ENCODE results near the gene BNC2. TPM values are rescaled to one million over a fixed set of nuclear protein-coding genes. Genes with fewer than 3 reads are reported as not detected.
A peak's percentile ranks its signal among the peaks of the same experiment; 100 is the strongest.

Gene BNC2
- total RNA-seq, 1 donor from 2014 or later: 4.3 TPM

DNA sequence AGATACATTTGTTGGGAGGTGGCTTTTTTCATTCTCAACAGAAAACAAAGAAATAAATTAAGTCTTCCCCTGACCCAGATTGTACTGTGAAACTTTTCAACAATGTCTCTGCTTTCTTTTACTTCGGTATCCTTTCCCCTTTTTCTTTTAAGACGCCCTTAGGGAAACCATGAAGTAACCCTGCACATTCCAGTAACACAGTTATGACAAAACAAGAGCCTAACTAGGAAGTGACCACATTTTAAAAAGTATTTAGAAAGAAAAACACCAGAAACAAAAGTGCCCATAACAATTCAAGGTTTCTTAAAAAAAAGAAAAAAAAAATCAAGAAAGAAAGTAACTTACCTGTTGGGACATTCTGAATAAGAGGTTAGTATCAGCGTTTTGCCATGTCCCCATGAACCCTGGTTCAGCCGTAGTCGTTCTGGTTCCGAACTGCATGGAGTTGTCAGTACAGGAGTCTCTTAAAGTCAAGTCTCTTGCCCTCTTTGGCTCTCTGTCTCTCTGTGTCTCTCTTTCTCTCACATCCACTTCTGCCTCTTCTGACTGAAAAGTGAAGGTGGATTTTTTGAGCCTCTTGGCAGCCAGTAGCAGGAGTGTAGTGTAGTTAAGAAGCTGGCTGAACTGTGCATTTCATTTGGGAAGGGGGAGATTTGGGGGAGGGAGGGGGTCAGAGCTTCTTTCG, 142.9 kb downstream of the BNC2 start:
- ATAC-seq (no peak), DNase-seq (ENCODE audit: missing footprints) (peak; percentile 37)
- intact Hi-C loops (cut with DNase I): loop anchor here (5.0 kb wide), 1 partner anchor 140 kb away; no protein-coding TSS in a partner anchor

DNA sequence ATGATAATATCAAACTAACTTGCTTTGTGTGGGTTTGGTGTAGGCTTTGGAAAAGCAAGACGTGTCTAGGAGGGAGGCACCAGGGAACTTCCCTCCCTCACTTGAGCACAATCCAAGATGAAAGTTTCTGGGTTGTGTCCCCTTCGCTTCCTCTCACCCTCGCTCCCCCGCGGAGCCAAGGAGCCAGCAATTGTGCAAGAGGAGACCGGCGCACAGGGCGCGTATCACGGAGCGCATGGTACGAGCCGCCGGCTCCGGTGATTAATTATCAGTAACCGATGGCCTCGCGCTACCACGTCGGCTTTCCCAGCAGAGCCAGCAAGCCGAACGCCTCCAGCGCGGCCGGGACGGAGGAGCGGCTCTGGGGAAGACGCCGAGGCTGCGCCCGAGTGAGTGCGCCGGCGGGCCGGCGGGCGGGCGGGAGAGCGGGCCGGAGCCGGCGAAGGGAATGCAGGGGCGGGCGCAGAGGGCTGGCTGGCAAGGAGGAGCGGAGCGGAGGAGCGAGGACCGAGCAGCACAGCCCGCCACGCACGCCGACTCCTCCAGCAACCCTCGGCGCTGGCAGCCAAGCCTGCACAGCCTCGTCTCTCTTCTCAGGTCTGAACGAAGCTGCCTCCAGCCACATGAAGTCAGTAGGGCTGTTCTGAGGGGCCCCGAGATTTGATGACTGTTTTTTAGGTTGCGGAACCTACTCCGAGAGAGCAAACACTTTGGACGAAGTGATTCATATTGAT, 143.6 kb downstream of the BNC2 start:
- DNase-seq (ENCODE audit: missing footprints) (peak; percentile 88), ATAC-seq (peak; percentile 89)
- intact Hi-C loops (cut with DNase I): loop anchor here (5.0 kb wide), 1 partner anchor 140 kb away; no protein-coding TSS in a partner anchor

DNA sequence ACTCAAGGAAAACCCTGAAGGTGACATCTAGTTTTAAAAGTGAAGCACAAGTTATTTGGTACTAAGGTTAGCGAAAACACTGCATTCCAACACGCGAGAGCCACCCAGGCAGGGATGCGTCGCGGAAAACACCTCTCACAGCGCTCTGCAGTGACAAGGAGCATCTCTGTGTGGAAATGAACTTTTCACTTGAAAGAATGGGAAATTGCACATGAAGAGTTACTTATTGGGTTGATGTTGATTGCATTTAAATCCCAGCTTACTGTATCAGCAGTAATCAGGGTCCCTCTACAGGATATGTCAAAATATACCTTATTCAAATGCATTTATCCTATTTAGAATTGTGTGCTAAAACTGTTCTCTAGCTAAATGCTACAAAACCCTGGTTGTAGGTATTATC, 144.4 kb downstream of the BNC2 start:
- ATAC-seq (no peak), DNase-seq (ENCODE audit: missing footprints) (no peak)
- intact Hi-C loops (cut with DNase I): loop anchor here (5.0 kb wide), 1 partner anchor 141 kb away; no protein-coding TSS in a partner anchor

DNA sequence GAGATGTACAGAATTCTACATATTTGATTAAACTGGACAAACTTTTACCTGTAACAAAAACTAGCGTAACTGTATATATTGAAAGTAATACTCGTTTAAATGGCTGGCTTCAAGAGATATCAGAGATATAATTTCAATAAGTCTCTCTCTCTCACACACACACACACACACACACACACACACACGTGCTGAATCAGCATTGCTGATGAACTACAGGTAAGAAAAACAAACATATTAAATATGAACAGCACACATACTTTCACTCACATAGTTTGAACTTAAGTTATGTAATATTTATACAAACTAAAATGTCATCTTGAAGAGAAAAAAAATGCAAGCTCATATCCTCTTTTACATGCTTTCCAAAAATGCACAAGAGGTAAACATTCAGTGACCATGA, 145.4 kb downstream of the BNC2 start:
- intact Hi-C loops (cut with DNase I): loop anchor here (5.0 kb wide), 1 partner anchor 142 kb away; no protein-coding TSS in a partner anchor
- ATAC-seq (no peak), DNase-seq (ENCODE audit: missing footprints) (no peak)

DNA sequence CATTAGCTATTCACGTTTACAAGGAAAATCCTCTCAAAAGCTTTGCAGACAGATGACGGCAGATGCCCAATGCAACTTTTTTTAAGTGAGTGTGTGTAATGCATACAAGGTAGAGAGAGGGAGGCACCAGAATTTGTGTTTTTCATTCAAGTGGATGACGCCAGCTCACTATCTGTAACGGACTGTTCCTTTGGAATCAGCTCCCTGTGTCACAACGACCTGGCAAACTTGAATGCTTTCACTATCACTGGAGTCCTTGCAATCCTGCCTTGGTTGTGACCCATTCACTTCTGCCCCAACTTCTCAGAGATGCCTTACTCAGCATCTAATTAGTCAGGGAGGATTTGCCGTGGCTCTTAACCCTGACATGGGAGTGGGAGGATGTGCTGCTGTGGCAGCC, 148.5 kb downstream of the BNC2 start:
- DNase-seq (ENCODE audit: missing footprints) (peak; percentile 33), ATAC-seq (peak; percentile 84)
- intact Hi-C loops (cut with DNase I): no loop called here

DNA sequence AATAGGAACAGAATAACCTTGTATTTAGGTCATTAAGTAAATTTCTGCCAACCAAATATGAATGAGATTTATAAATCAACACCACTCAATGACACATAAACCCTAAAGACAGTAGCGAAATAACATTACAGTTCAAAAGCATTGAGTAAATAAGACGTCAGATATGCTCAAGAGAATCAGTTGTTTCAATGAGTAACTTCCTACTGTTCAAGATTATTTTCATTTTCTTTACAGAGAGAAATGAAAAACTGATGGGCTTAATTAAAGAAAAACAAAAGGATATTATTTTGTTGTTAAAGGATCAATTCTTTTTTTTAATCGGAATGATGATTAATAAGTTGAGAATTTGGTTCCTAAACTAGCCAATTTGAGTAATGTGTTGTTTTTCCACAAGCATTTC, 150.1 kb downstream of the BNC2 start:
- no peak for DNase-seq (ENCODE audit: missing footprints)
- intact Hi-C loops (cut with DNase I): no loop called here
- ATAC-seq: no peak

DNA sequence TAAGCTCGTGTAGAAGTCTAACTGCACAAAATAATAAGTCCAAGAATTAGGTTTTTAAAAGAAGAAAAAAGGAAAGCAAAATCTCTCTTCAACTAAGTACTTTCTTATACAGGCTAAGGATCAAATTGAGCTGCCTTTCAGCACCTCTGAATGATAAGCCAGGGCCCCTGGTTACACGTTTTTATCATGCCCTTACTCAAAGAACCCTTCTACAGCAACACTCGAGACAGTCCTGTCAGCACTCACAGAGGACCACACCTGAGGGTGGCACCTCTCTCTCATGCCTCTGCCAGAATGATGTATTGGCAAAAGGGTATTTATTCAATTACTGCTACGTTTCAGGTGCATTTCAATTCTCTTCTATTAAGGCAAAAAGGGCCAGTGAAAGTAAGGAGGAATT, 150.5 kb downstream of the BNC2 start:
- no peak for ATAC-seq
- no peak for DNase-seq (ENCODE audit: missing footprints)
- intact Hi-C loops (cut with DNase I): no loop called here

DNA sequence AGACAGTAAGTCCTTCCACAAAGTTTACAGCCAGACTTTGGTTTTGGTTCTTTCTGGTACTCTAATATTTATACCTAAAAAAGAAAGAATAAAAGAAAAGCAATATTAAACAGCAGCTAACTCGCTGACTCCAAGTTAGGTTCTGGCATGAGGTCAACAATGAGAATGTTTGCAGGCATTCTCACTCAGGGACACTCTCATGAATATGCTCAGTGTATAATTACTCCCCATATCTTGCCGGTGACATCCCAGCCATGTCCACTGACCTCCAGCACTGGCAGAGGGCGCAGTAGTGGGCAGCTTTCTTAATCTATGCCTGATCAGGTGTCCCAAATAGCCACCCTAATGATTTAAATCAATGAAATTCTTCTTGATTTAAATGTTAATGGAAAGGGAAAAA, 151.5 kb downstream of the BNC2 start:
- intact Hi-C loops (cut with DNase I): no loop called here
- ATAC-seq: no peak

DNA sequence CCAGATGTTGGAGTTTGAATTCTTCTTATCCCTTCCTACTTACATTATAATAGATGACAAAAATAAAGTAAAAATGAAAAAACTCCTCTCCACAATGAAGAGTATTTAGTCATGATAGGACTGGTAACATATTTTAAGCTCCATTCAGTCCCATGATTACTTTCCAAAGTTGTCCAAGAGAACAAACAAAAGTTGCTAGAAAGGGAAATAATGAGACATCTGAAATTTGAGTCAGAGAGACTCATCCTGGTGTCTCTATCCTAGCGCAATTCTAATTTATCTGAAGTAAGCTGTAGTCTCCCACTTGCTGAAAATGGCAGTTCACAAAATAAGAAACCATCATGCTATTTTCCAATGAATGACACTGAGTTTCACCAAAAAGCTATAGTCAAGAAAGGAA, 152.2 kb downstream of the BNC2 start:
- no peak for ATAC-seq
- intact Hi-C loops (cut with DNase I): no loop called here

More for the DNA sequence above, 151.5 kb downstream of the BNC2 start:
- DNase-seq (ENCODE audit: missing footprints): no peak

DNA sequence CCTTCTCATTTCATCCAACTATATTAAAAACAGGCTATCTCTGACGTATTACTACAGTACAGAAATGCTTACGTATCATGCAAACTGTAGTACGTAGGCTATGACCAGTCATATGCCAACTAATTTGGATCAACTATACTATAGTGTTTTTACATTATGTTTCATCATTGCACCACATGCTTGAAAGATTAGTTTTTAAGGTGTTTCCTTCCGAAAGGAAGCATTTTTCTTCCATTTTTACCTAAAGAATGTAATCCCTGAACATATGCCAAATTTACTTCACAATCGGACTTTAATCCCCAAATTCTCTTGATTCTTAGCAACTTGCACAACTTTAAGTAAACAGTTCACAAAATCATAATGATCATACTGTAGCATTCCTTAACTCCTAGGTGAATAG, 153.9 kb downstream of the BNC2 start:
- DNase-seq (ENCODE audit: missing footprints) (no peak), ATAC-seq (no peak)
- intact Hi-C loops (cut with DNase I): no loop called here

More for the DNA sequence above, 152.2 kb downstream of the BNC2 start:
- DNase-seq (ENCODE audit: missing footprints): no peak

DNA sequence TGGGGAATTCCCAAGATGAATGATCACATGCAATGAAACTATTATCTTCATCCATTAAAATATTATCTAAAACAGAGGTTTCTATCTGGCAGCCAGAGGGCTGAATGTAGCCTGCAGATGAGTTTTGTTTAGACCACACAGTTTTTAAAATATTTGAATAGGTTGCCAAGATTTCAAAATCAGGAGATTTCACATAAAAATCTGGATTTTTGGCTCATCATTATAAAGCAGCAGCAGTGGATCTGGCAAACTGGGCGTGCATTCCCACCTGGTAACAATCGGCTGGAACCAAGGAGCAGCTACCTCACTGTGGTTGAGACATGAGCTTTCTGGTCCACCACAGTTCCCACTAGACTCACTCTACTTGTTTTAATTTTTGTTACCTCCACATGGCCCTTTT, 155.1 kb downstream of the BNC2 start:
- intact Hi-C loops (cut with DNase I): no loop called here
- ATAC-seq (no peak), DNase-seq (ENCODE audit: missing footprints) (no peak)

DNA sequence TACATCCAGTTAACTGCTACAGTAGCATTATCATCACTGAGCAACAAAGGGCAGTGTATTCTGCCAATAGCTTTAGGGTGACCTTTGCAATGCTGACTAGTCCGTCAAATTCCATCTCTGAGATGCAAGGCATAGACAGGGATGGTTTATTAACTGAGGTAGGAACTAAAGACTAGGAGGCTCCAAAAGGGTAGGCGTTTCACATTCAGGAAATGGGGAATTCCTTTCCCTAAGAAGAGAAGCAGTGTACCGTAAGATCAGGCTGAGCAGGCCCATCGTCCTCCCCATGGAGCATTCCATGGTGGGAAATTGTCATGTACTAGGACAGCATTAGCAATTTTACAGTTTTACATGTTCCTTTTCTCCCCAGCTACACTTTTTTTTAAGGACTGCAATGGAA, 157.7 kb downstream of the BNC2 start:
- ATAC-seq (no peak), DNase-seq (ENCODE audit: missing footprints) (no peak)
- intact Hi-C loops (cut with DNase I): no loop called here

DNA sequence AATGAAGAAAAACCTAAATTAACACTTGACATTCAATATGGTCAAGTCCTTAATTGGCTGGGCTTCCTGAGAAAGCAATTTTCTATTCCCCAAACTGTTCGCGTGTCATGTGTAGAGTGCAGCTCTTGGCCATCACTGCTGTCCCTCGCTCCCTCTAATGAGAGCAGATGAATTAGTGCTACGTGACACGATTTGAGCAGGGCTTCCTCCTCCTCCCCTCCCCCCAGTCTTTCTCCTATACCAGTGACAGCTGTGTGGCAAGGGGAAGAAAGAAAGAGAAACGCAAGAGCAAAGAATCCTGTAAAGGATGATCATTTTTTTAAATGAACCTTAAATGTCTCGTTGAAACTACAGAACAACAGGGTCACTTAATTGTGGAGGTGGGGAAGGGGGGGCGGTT, 159.6 kb downstream of the BNC2 start:
- ATAC-seq: no peak
- DNase-seq (ENCODE audit: missing footprints): no peak
- intact Hi-C loops (cut with DNase I): no loop called here

DNA sequence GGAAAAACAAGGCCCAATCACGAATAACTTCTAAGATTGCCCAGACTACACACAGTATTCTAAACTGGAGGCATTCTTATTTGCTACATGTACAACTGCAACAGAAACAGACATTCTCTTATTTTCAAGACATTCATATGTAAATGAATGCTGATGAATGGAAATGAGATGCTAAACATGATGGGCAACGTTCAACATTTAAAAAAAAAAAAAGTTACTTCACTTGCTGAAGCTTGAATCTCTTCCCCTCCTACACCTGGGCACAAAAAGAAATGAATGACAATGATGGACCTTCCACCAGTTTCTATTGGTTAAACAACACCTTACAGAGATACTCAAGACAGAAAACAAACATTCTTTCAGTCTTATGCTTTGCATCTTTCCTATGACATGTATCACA, 160.5 kb downstream of the BNC2 start:
- no peak for ATAC-seq
- no peak for DNase-seq (ENCODE audit: missing footprints)
- intact Hi-C loops (cut with DNase I): no loop called here

DNA sequence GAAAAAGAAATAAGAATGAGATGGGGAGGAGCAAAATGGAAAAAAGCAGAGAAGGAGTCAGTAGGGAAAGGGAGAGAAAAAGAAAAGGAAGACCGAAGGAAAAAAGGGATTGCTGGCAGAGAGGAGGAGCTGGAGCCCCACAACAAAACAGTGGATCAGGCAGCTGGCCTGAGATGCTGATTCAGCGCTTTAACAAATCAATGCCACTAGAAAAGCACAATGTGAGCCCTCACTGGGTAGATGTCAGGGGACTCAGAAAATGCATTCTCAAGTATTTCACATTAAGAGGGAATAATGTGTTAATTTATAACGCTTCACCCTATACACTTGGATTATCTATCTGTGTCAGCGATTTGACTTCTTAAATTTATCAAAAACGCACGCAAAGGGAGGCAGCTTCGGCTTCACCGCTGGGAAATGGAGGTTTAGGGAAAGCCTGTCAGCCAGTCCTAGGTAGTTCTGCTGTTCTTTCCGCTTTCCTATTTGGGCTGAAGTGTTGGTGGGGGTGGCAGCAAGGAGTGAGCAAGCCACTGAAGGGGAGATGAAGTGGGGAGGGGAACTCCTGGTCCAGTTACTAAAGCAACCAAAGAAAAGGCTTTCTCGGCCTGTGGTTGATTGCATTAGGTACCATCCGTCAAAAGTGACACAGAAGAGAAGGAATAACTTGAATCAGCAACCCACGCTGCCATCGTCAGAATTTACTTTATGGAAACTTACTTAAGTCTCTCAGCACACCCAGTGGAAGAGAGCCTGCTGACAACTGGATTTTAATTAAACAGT, 161.6 kb downstream of the BNC2 start:
- DNase-seq (ENCODE audit: missing footprints) (no peak), ATAC-seq (no peak)
- intact Hi-C loops (cut with DNase I): no loop called here

DNA sequence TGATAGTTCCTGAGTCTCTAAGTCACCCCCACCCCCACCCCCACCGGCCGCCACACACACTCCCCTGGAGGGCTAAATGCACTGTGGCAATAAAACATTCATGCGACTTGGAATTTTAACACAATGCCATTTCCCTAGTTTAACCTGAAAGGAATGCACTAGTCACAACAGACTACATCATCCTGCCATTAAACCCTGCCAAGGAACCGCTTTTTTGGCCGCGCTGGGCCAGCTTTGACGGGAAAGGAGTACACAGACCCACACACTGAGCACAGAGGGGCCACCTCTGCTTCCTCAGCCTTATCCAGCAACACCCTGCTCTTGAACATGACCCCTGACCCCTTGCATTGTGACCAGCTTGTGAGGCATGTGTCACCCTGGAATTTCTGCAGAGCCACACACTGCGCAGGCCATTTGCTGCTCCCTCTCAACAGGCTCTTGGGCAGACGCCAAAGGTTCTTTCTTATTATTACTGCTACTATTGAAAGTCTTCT, 165.3 kb downstream of the BNC2 start:
- DNase-seq (ENCODE audit: missing footprints) (peak; percentile 89), ATAC-seq (peak; percentile 96)
- intact Hi-C loops (cut with DNase I): no loop called here

DNA sequence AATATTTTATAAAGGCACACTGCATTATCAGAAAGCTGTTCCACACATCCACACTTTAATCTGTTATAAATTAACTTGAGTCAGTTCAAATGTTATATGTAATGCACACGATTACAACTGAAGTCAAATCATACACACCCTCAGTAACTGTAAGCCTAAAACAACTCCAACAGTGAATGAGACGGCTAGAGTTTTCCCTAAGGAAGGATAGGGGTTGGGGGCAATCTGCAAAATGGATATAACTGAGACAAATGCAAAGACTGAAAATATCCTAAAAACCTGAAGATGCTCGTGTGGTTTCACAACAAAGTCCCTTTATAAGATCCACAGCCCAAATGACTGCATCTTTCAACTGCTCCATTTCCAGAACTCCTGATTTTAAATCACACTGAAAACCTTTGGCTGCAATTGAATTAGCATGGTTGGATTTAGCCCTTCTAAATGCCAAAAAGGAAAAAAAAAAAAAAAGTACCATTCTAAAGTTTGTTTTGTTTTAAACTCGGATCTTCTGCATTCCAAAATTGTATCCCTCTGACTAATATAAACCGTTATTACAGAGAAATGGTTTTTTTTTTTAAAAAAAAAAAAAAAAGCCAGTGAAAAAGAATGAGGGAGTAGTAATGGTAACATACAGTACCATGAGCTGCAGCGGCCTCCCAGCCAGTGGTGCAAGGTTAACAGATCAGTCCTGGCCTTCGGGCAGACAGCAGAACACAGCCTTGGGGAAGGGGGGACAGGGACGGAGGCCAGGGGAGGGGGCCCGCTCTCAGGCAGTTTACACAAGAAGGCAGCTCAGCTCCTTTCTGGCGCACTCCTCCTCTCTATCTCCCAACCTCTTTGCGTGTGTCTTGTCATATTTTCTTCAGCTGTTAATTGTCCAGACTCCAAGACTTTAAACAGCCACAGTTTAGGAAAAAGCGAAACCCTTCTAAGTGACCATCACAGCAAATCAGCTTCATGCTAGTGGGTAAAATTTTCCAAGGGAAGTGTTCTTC, 166.1 kb downstream of the BNC2 start:
- DNase-seq (ENCODE audit: missing footprints) (peak; percentile 77), ATAC-seq (peak; percentile 66)

DNA sequence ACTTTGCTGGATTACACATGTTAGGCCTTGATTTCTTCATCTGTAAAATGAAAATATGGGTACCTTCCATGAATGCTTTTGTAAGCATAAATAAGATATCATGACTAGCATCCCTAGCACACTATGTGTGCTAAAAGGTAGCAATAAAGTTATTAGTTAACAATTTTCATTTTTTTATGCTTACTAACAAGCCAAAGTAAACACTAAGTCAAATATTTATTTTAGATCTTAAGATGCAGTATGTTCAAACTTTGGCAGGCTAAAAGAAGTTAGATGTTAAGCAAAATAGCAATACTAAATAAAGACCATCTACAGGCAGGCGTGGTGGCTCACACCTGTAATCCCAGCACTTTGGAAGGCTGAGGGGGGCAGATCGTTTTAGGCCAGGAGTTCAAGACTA, 169.1 kb downstream of the BNC2 start:
- no peak for ATAC-seq
- intact Hi-C loops (cut with DNase I): no loop called here
- DNase-seq (ENCODE audit: missing footprints): no peak

More for the DNA sequence above, 166.1 kb downstream of the BNC2 start:
- intact Hi-C loops (cut with DNase I): no loop called here

All from Right ventricle myocardium inferior (tissue), 1 donor.